Measurements from ENCODE around the gene PICK1. TPM values are rescaled to one million over a fixed set of nuclear protein-coding genes. Genes with fewer than 3 reads are reported as not detected.

The PICK1 gene
- total and polyA plus RNA-seq, 2 of the 4 experiments (the other 2 are of a cell fraction) = 16.5 to 21.0 TPM

DNA sequence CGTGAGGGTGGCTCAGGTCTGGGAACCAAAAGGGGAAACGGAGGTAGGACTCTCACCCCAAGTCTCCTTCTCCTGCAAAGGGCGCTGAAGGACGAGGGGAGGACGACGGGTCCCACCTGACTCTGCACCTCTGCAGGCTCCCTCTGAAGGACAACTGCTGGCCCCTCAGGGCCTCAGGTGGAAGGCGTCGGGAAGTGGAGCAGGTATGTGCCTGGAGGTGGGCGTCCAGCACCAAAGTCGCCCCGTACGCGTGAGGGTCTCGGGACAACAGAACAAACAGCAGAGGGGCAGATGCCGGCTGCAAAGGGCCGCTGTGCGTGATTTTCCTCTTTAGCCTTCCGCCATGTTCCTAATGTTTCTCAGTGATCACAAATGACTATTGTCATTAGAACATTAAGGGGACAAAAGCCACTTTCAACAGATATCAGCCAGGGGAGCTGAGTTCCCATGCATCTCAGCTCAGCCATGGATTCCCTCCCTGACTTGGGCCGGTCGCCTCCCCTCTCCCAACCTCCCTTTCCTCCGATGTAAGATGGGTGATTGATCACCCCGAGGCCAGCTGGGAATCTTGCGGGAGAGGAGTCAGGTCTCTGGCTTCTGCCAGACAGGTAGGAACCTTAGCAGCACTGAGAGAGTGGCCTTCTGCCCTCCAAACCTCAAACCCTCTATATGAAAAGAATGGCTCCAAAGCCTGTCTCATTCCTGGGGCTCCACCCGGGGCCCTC lies 25.9 kb downstream of the PICK1 start (continued):
- TF ChIP-seq MXI1 (IDR thresholded peaks at IDR 0.05; ENCODE audit: borderline replicate concordance, low read depth, low read length) = no peak

DNA sequence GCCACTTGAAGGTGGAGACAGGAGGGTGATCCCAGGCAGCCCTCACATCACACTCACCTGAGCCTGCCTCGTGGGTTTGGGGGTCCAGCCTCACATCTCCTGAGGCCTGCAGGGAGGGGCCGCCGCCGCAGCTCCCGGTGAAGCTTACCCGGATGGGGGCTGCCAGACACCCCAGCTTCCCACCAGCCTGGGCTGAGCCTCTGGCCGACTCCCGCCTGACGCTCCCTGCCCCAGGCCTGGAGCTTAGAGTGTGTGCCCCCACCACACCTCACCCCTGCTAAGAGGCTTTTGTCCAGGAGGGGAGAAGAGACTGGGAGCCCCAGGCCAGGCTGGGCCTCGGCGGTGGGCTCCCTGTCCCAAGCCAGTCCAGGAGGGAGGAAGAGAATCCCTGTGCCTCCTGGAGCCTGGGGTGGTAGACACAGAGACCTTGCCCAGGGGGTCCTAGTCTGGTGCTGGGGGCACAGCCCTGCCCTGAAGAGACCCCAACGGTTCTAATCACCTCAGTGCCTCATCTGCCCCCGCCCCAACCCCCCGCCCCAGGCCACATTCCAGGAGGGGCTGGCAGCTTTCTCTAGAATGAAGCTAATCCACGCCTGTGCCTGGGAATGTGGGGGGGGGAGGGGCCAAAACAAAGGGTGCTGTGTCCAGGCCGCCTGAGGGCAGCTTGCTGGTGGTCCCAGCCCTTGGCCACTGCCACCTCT lies 26.9 kb downstream of the PICK1 start, which contains the start of gene SLC16A8:
TSS of gene SLC16A8 (minus strand) at position 254 of the 701 bp plus-strand sequence. CDS start 1,311 bp downstream, outside the sequence.
- H2BK15ac ChIP-seq (ENCODE audit: low read depth, low read length) = no peak within 1 kb of the TSS
- no peak within 1 kb of the TSS for H4K91ac ChIP-seq (ENCODE audit: insufficient read depth, low read depth, low read length)
- no peaks in the 10 kb centered on the region for H3K36me3 ChIP-seq (ENCODE audit: control insufficient read depth, insufficient read depth, low read length)
- H3K23ac ChIP-seq (ENCODE audit: low read depth, low read length) = no peak within 1 kb of the TSS
- no peak within 1 kb of the TSS for H3K4ac ChIP-seq (ENCODE audit: low read depth, low read length)
- no peak within 1 kb of the TSS for H3K4me2 ChIP-seq (ENCODE audit: low read depth, low read length)
- no peak within 1 kb of the TSS for H3K4me3 ChIP-seq (ENCODE audit: insufficient read depth, low read depth, low read length)
- peaks cover 2% of the 10 kb centered on the region; the same call in 1 of the 2 replicates for H3K4me1 ChIP-seq (ENCODE audit: control insufficient read depth, insufficient read depth, low read length)
- intact Hi-C loops (cut with micrococcal nuclease) = no loop called here
- ChIA-PET CTCF (no interaction called here), POLR2A (ENCODE audit: unreplicated experiment) (no interaction called here)
- dilution Hi-C loops (cut with HindIII; ENCODE audit: low sequenced_read_pairs, unreplicated experiment) = no loop called here
- no peak for DNase-seq
- H2AK5ac ChIP-seq (ENCODE audit: low read depth, low read length) = no peak within 1 kb of the TSS
- H3K9me1 ChIP-seq (ENCODE audit: insufficient read depth, low read length) = 0 out of 2 replicates have a peak, but pooled peaks cover 6% of the 10 kb centered on the region
- H3K18ac ChIP-seq (ENCODE audit: low read depth, low read length) = no peak within 1 kb of the TSS
- no peak within 1 kb of the TSS for H2BK120ac ChIP-seq (ENCODE audit: low read depth, low read length)
- no peak for ATAC-seq (ENCODE audit: low read depth)
- no peaks in the 10 kb centered on the region; the same call in 1 of the 2 replicates for H4K20me1 ChIP-seq (ENCODE audit: insufficient read depth, low read length)
- no peak within 1 kb of the TSS for H3K27ac ChIP-seq (ENCODE audit: insufficient read depth, low read length)
- no peak within 1 kb of the TSS for H3K14ac ChIP-seq (replicated peaks; ENCODE audit: low read depth, low read length)
- H2AK9ac ChIP-seq (replicated peaks; ENCODE audit: low read depth, low read length, poor library complexity) = no peak within 1 kb of the TSS
- no peak within 1 kb of the TSS for H3K9ac ChIP-seq (ENCODE audit: low read depth, low read length)
- BruUV-seq (replicated peaks) = no TSS peak
- in situ Hi-C loops (cut with MboI; ENCODE audit: low sequenced_read_pairs) = no loop called here
- no peak for TF ChIP-seq SMC3 (IDR thresholded peaks at IDR 0.05; ENCODE audit: low read depth, low read length)
- no peak for TF ChIP-seq MXI1 (IDR thresholded peaks at IDR 0.05; ENCODE audit: borderline replicate concordance, low read depth, low read length)
- H2AFZ ChIP-seq (replicated peaks; ENCODE audit: low read length, poor library complexity) = no peak within 1 kb of the TSS
- H2BK5ac ChIP-seq (ENCODE audit: low read depth, low read length, poor library complexity, severe bottlenecking) = no peak within 1 kb of the TSS
- no peak within 1 kb of the TSS for H4K5ac ChIP-seq (ENCODE audit: low read depth, low read length)
- 0% methylated on average over 1 of the region's 16 CpGs; no CpG with 5 or more reads in 1 of the 2 experiments for WGBS, 2 experiments (ENCODE audit: extremely low coverage in 2 of 2, insufficient read length in 1 of 2)
- no peak within 1 kb of the TSS for H3K56ac ChIP-seq (ENCODE audit: extremely low read depth, insufficient read depth, low read length)
- H2BK20ac ChIP-seq (ENCODE audit: low read depth, low read length) = no peak within 1 kb of the TSS
- H4K8ac ChIP-seq (ENCODE audit: low read depth in 2 of 2, low read length in 2 of 2) = no peak within 1 kb of the TSS
- no peaks in the 10 kb centered on the region for H3K9me3 ChIP-seq (ENCODE audit: control insufficient read depth, insufficient read depth, low read length)
- H3K79me1 ChIP-seq (ENCODE audit: low read depth in 1 of 2, low read length in 2 of 2) = no peaks in the 10 kb centered on the region
- H3K27me3 ChIP-seq (ENCODE audit: control insufficient read depth, insufficient read depth, low read length) = peaks cover 49% of the 10 kb centered on the region

Data from IMR-90 (cell line).